B cell (primary cell): ENCODE measurements around the gene CLCN5. TPM values are rescaled to one million over a fixed set of nuclear protein-coding genes. Genes with fewer than 3 reads are reported as not detected.

Source experiments
- ATAC-seq: fragments of 200-7000 bp; cut with Tn5 transposase; one replicate; pipeline ENCODE4 v1.10.0; 2021; ENCODE audit warnings: low read depth, mild to moderate bottlenecking, moderate number of reproducible peaks, moderate library complexity
- CTCF ChIA-PET: fragments of 350-600 bp; sonication (Branson Sonifier 250); formaldehyde crosslinking; loops from one replicate; lab custom pipeline; 2021; ENCODE audit warnings: antibody characterized with exemption, inconsistent platforms; lab: Charles Lee
- POLR2A ChIA-PET: fragments of 350-600 bp; sonication (Branson Sonifier 250); formaldehyde crosslinking; loops from one replicate; lab custom pipeline; 2021; ENCODE audit warnings: antibody characterized with exemption; lab: Charles Lee
- DNase-seq: peaks from one replicate; pipeline ENCODE4 v3.0.0; 2013
- H2AFZ ChIP-seq: 2 replicates; pipeline ENCODE4 v1.6.1; 2012; ENCODE audit warnings: mild to moderate bottlenecking, low read depth, low read length; ENCODE audit not compliant: insufficient read depth, poor library complexity, severe bottlenecking
- H3K27ac ChIP-seq, 2 donors: 1 replicate in 1 of 2; 2 replicates in 1 of 2; pipeline ENCODE4 v1.5.1; 2012 to 2013; ENCODE audit warnings: low read length in 2 of 2, mild to moderate bottlenecking in 2 of 2, moderate library complexity in 1 of 2
- H3K27me3 ChIP-seq, 4 experiments: fragments of 200-600 bp in 1 of 4; sonication (generic) in 1 of 4; replicated peaks in 1 of 4; 1 replicate in 2 of 4; 2 replicates in 2 of 4; pipeline versions ENCODE4 v1.6.1 to v1.7.0; 2013 to 2016; ENCODE audit warnings: low read length in 3 of 4, mild to moderate bottlenecking in 2 of 4, mixed read lengths in 1 of 4, moderate library complexity in 1 of 4; ENCODE audit not compliant: insufficient read depth in 4 of 4, control insufficient read depth in 3 of 4; ENCODE audit errors: control extremely low read depth in 1 of 4
- H3K36me3 ChIP-seq, 2 experiments: replicated peaks in 1 of 2; 1 replicate in 1 of 2; 2 replicates in 1 of 2; pipeline versions ENCODE4 v1.6.1 to v1.7.1; 2013; ENCODE audit warnings: low read length in 1 of 2; ENCODE audit not compliant: insufficient read depth in 2 of 2, control insufficient read depth in 1 of 2; ENCODE audit errors: control extremely low read depth in 1 of 2, extremely low read depth in 1 of 2
- H3K4me1 ChIP-seq, 2 donors: fragments of 200-600 bp in 1 of 2; sonication (generic) in 1 of 2; 1 replicate in 1 of 2; 2 replicates in 1 of 2; pipeline versions ENCODE4 v1.5.1 to v1.6.1; 2013 to 2017; ENCODE audit warnings: low read length in 2 of 2; ENCODE audit not compliant: control insufficient read depth in 2 of 2, insufficient read depth in 2 of 2
- H3K4me2 ChIP-seq: replicated peaks from 2 replicates; pipeline ENCODE3; 2012; ENCODE audit warnings: mild to moderate bottlenecking, low read depth, low read length; ENCODE audit not compliant: poor library complexity, severe bottlenecking
- H3K4me3 ChIP-seq, 5 experiments: fragments of 200-600 bp in 1 of 5; sonication (generic) in 1 of 5; 1 replicate in 3 of 5; 2 replicates in 2 of 5; pipeline versions ENCODE4 v1.5.1 to v1.7.0; 2011 to 2016; ENCODE audit warnings: low read length in 4 of 5, mild to moderate bottlenecking in 4 of 5, low read depth in 2 of 5, control low read depth in 1 of 5, moderate library complexity in 1 of 5; ENCODE audit not compliant: insufficient read depth in 1 of 5; ENCODE audit errors: control extremely low read depth in 1 of 5, extremely low read depth in 1 of 5
- H3K79me2 ChIP-seq: fragments of 200-600 bp; sonication (generic); one replicate; pipeline ENCODE4 v1.6.0; 2016; ENCODE audit warnings: low read length; ENCODE audit not compliant: control insufficient read depth, insufficient read depth
- H3K9ac ChIP-seq: fragments of 200-600 bp; sonication (generic); 2 replicates; pipeline ENCODE4 v1.6.1; 2017; ENCODE audit warnings: mild to moderate bottlenecking, low read length, moderate library complexity
- H3K9me3 ChIP-seq, 3 donors: one replicate each; pipeline versions ENCODE4 v1.6.1 to v1.7.1; 2013; ENCODE audit warnings: low read length in 2 of 3; ENCODE audit not compliant: control insufficient read depth in 2 of 3, insufficient read depth in 1 of 3; ENCODE audit errors: control extremely low read depth in 1 of 3
- H4K20me1 ChIP-seq: 2 replicates; pipeline ENCODE4 v1.6.0; 2012; ENCODE audit warnings: mild to moderate bottlenecking, low read length; ENCODE audit not compliant: insufficient read depth, control insufficient read depth, poor library complexity, severe bottlenecking
- H3K27ac Mint-ChIP-seq: one replicate; pipeline ENCODE4 v1.8.0; 2021; ENCODE audit warnings: mixed read lengths
- H3K27me3 Mint-ChIP-seq: one replicate; pipeline ENCODE4 v1.8.0; 2021; ENCODE audit warnings: mixed read lengths
- H3K4me1 Mint-ChIP-seq: one replicate; pipeline ENCODE4 v1.8.0; 2021; ENCODE audit warnings: mixed read lengths
- H3K4me3 Mint-ChIP-seq: one replicate; pipeline ENCODE4 v1.8.0; 2021; ENCODE audit warnings: mixed read lengths
- H3K9me3 Mint-ChIP-seq: one replicate; pipeline ENCODE4 v1.8.0; 2022; ENCODE audit warnings: mixed read lengths; ENCODE audit not compliant: insufficient read depth
- EZH2 ChIP-seq: IDR thresholded peaks from 2 replicates; pipeline ENCODE4 v1.6.1; 2012; ENCODE audit warnings: borderline replicate concordance, low read depth, mild to moderate bottlenecking, moderate library complexity, low read length; ENCODE audit not compliant: insufficient read depth, poor library complexity, severe bottlenecking
- WGBS: methylation state at CpG from one replicate; pipeline ENCODE4 v1.1.5; 2013; ENCODE audit warnings: missing lambda C conversion rate; ENCODE audit not compliant: insufficient coverage; 5-methylcytosine and 5-hydroxymethylcytosine counted together
- intact Hi-C: fragments of 100-400 bp; cut with micrococcal nuclease; formaldehyde crosslinking; loops from one replicate; pipeline ENCODE4 v1.10.0; 2022
- polyA plus RNA-seq: library from polyadenylated mRNA; depleted of rRNA; stranded (reverse); fragments of >200 nt; gene quantifications from 2 replicates; pipeline ENCODE4 v1.2.3, GENCODE V29; 2012
- total RNA-seq, 2 donors: library from RNA; stranded (reverse); fragments of 120-200 nt in 1 of 2; gene quantifications; 1 replicate in 1 of 2; 2 replicates in 1 of 2; pipeline versions ENCODE4 v1.2.3 to v1.2.4, GENCODE V29; 2013 to 2022
- TF ChIP-seq, protein P1 (sequence below): fragments of 200-600 bp; IDR thresholded peaks from one replicate; pipeline ENCODE4 v1.8.0; 2022; ENCODE audit warnings: antibody characterized with exemption, mild to moderate bottlenecking

Gene CLCN5
- total and polyA plus RNA-seq, 2 donors (not counting 1 experiment from before 2014, with no cell fraction given) = 0.55 to 3.6 TPM

DNA sequence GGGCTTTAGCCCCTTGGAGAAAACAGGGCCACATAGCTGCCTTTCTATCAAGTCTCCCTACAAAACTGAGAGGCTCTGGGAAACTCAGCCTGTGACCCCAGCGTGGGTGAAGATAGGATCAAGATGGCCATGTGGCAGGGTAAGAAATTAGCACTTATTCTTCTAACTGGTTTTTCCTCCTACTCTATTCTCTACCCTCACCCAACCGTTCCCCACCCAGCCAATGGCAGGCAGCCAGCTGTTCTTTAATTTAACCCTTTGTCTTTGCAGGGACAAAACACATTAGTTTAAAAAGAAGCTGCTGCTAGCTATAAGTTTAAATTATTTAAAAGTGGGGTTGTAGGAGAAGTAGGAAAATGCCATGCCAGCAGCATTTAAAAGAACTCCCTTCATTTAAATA is 2.8 kb downstream of the CLCN5 start:
- no peak for DNase-seq
- ATAC-seq = no peak
- peaks cover 10% of the 10 kb centered on the region for H3K4me1 Mint-ChIP-seq
- no peaks in the 10 kb centered on the region for H3K27me3 ChIP-seq
- no peak for TF ChIP-seq EZH2
- TF ChIP-seq, protein P1, sequence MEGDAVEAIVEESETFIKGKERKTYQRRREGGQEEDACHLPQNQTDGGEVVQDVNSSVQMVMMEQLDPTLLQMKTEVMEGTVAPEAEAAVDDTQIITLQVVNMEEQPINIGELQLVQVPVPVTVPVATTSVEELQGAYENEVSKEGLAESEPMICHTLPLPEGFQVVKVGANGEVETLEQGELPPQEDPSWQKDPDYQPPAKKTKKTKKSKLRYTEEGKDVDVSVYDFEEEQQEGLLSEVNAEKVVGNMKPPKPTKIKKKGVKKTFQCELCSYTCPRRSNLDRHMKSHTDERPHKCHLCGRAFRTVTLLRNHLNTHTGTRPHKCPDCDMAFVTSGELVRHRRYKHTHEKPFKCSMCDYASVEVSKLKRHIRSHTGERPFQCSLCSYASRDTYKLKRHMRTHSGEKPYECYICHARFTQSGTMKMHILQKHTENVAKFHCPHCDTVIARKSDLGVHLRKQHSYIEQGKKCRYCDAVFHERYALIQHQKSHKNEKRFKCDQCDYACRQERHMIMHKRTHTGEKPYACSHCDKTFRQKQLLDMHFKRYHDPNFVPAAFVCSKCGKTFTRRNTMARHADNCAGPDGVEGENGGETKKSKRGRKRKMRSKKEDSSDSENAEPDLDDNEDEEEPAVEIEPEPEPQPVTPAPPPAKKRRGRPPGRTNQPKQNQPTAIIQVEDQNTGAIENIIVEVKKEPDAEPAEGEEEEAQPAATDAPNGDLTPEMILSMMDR = no peak
- WGBS = no CpG with 5 or more reads among the region's 2 CpGs
- H4K20me1 ChIP-seq = no peaks in the 10 kb centered on the region
- H3K9me3 Mint-ChIP-seq = no peaks in the 10 kb centered on the region
- ChIA-PET CTCF (no interaction called here), POLR2A (no interaction called here)
- no peak overlapping the region for H3K4me3 ChIP-seq
- no peak overlapping the region for H3K4me2 ChIP-seq
- H3K4me3 Mint-ChIP-seq = no peak overlapping the region
- no peak overlapping the region for H2AFZ ChIP-seq
- no peaks in the 10 kb centered on the region for H3K36me3 ChIP-seq
- peaks cover 0 to 11% of the 10 kb centered on the region in 2 donors for H3K4me1 ChIP-seq
- no peaks in the 10 kb centered on the region for H3K9me3 ChIP-seq
- H3K27ac ChIP-seq = no peak overlapping the region
- H3K9ac ChIP-seq = no peak overlapping the region
- no peaks in the 10 kb centered on the region for H3K79me2 ChIP-seq
- no peak overlapping the region for H3K27ac Mint-ChIP-seq
- H3K27me3 Mint-ChIP-seq = no peaks in the 10 kb centered on the region
- intact Hi-C loops = no loop called here

DNA sequence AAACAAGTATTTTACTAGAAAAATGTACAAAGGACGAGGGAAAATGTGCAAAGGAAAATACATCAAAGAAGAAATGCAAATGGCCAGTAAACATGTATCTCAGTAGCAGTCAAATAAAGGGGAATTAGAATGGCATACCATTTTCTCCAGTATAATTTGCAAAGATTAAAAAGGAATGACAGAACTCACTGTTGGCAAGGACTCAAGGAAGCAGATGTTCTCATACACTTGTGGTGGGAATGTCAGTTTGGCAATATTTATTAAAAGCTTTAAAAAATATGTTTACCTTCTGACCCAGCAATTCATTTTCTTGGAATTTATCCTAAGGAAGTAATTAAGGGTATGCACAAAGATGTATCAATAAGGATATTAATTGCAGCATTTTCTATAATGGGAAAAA is 7.6 kb downstream of the CLCN5 start:
- TF ChIP-seq EZH2 = no peak
- TF ChIP-seq, protein P1 = no peak
- ChIA-PET POLR2A (no interaction called here), CTCF (no interaction called here)
- H3K4me2 ChIP-seq = no peak overlapping the region
- WGBS = no CpG with 5 or more reads among the region's 1 CpG
- Mint-ChIP-seq H3K4me3 (no peak overlapping the region), H3K4me1 (no peaks in the 10 kb centered on the region), H3K27ac (no peak overlapping the region), H3K9me3 (no peaks in the 10 kb centered on the region), H3K27me3 (no peaks in the 10 kb centered on the region)
- no peaks in the 10 kb centered on the region for H3K9me3 ChIP-seq
- intact Hi-C loops = no loop called here
- H4K20me1 ChIP-seq = no peaks in the 10 kb centered on the region
- H3K27ac ChIP-seq = no peak overlapping the region
- H3K9ac ChIP-seq = no peak overlapping the region
- no peaks in the 10 kb centered on the region for H3K4me1 ChIP-seq
- DNase-seq (no peak), ATAC-seq (no peak)
- no peaks in the 10 kb centered on the region for H3K79me2 ChIP-seq
- H2AFZ ChIP-seq = no peak overlapping the region
- no peak overlapping the region for H3K4me3 ChIP-seq
- H3K27me3 ChIP-seq = no peaks in the 10 kb centered on the region
- no peaks in the 10 kb centered on the region for H3K36me3 ChIP-seq
